Endodermal cell (in vitro differentiated cells): ENCODE results near the gene MGAT5. TPM values are rescaled to one million over a fixed set of nuclear protein-coding genes. Genes with fewer than 3 reads are reported as not detected.

Experiments
- DNase-seq: peaks from one replicate; pipeline ENCODE4 v3.0.0-alpha.2; 2017
- H3K27ac ChIP-seq: 2 replicates; pipeline ENCODE4 v1.5.1; 2013; ENCODE audit warnings: mild to moderate bottlenecking, low read depth, low read length, moderate library complexity
- H3K27me3 ChIP-seq: 2 replicates; pipeline ENCODE4 v1.6.1; 2013; ENCODE audit warnings: mild to moderate bottlenecking, low read length, moderate library complexity; ENCODE audit not compliant: insufficient read depth, control insufficient read depth, poor library complexity, severe bottlenecking
- H3K36me3 ChIP-seq: 2 replicates; pipeline ENCODE4 v1.7.0; 2013; ENCODE audit warnings: mild to moderate bottlenecking, low read length, moderate library complexity; ENCODE audit not compliant: control insufficient read depth, insufficient read depth
- H3K4me1 ChIP-seq: one replicate; pipeline ENCODE4 v1.7.0; 2013; ENCODE audit warnings: low read length; ENCODE audit not compliant: control insufficient read depth, insufficient read depth
- H3K4me3 ChIP-seq: 2 replicates; pipeline ENCODE4 v1.5.1; 2013; ENCODE audit warnings: mild to moderate bottlenecking, low read length, moderate library complexity
- H3K9ac ChIP-seq: 2 replicates; pipeline ENCODE4 v1.6.1; 2013; ENCODE audit warnings: mild to moderate bottlenecking, low read length, moderate library complexity; ENCODE audit not compliant: poor library complexity, severe bottlenecking; ENCODE audit errors: extremely low read depth
- H3K9me3 ChIP-seq: 2 replicates; pipeline ENCODE4 v1.6.1; 2013; ENCODE audit warnings: mild to moderate bottlenecking, low read length, moderate library complexity; ENCODE audit not compliant: control insufficient read depth
- H3K27ac Mint-ChIP-seq: 2 replicates; pipeline ENCODE4 v1.8.0; 2020; ENCODE audit warnings: mixed read lengths
- H3K27me3 Mint-ChIP-seq: 2 replicates; pipeline ENCODE4 v1.8.0; 2021; ENCODE audit warnings: mild to moderate bottlenecking, mixed read lengths; ENCODE audit not compliant: insufficient read depth
- H3K36me3 Mint-ChIP-seq: 2 replicates; pipeline ENCODE4 v1.8.0; 2020; ENCODE audit warnings: low read depth, mixed read lengths
- H3K4me1 Mint-ChIP-seq: 2 replicates; pipeline ENCODE4 v1.8.0; 2020; ENCODE audit warnings: mixed read lengths
- H3K4me3 Mint-ChIP-seq: 2 replicates; pipeline ENCODE4 v1.8.0; 2020; ENCODE audit warnings: mild to moderate bottlenecking, moderate library complexity, mixed read lengths
- H3K9me3 Mint-ChIP-seq: 2 replicates; pipeline ENCODE4 v1.8.0; 2020; ENCODE audit warnings: mild to moderate bottlenecking, mixed read lengths
- WGBS, 2 experiments: methylation state at CpG; one replicate each; pipeline versions ENCODE4 v1.1.5 to v1.1.7; 2013; ENCODE audit warnings: missing lambda C conversion rate in 2 of 2, mixed read lengths in 1 of 2; ENCODE audit not compliant: insufficient coverage in 1 of 2, insufficient read length in 1 of 2; 5-methylcytosine and 5-hydroxymethylcytosine counted together
- total RNA-seq, 2 donors: library from RNA; stranded (reverse); fragmentation: NEBNext Ultra II Directional in 1 of 2; extraction: Animal tissue kit (Norgen Biotek cat#: 25700) in 1 of 2; gene quantifications; 2 replicates in 1 of 2; 3 replicates in 1 of 2; pipeline ENCODE4 v1.2.1, GENCODE V29; 2021
- TF ChIP-seq, protein P1 (sequence below): fragments of 200-600 bp; sonication (generic); conservative IDR thresholded peaks from 2 replicates; pipeline ENCODE4 v1.5.0; 2021; ENCODE audit warnings: antibody characterized with exemption, mild to moderate bottlenecking

Gene MGAT5
- total RNA-seq, 2 donors from 2014 or later = 57.2 to 78.4 TPM

- Histone ChIP-seq H3K9ac (no peak overlapping the region), H3K27me3 (no peaks in the 10 kb centered on the region), H3K4me3 (no peak overlapping the region), H3K36me3 (peaks cover 3% of the 10 kb centered on the region), H3K4me1 (no peaks in the 10 kb centered on the region), H3K27ac (no peak overlapping the region), H3K9me3 (no peaks in the 10 kb centered on the region)
- 78% methylated on average over 3 of the region's 3 CpGs; no CpG with 5 or more reads in 1 of the 2 experiments for WGBS, 2 experiments
- Mint-ChIP-seq H3K27ac (no peak overlapping the region), H3K36me3 (peaks cover 8% of the 10 kb centered on the region), H3K9me3 (no peaks in the 10 kb centered on the region), H3K27me3 (no peaks in the 10 kb centered on the region), H3K4me3 (no peak overlapping the region), H3K4me1 (no peaks in the 10 kb centered on the region)
- TF ChIP-seq, protein P1, sequence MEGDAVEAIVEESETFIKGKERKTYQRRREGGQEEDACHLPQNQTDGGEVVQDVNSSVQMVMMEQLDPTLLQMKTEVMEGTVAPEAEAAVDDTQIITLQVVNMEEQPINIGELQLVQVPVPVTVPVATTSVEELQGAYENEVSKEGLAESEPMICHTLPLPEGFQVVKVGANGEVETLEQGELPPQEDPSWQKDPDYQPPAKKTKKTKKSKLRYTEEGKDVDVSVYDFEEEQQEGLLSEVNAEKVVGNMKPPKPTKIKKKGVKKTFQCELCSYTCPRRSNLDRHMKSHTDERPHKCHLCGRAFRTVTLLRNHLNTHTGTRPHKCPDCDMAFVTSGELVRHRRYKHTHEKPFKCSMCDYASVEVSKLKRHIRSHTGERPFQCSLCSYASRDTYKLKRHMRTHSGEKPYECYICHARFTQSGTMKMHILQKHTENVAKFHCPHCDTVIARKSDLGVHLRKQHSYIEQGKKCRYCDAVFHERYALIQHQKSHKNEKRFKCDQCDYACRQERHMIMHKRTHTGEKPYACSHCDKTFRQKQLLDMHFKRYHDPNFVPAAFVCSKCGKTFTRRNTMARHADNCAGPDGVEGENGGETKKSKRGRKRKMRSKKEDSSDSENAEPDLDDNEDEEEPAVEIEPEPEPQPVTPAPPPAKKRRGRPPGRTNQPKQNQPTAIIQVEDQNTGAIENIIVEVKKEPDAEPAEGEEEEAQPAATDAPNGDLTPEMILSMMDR = no peak
- no peak for DNase-seq
Observed at GRCh38 chr2:134341476-134341875, 87.6 kb downstream of the MGAT5 start.

- no peaks in the 10 kb centered on the region for H3K4me1 Mint-ChIP-seq
- Histone ChIP-seq H3K4me1 (no peaks in the 10 kb centered on the region), H3K27ac (no peak overlapping the region), H3K27me3 (no peaks in the 10 kb centered on the region), H3K9me3 (no peaks in the 10 kb centered on the region), H3K4me3 (no peak overlapping the region), H3K36me3 (peaks cover 9% of the 10 kb centered on the region), H3K9ac (no peak overlapping the region)
- WGBS, 2 experiments = 92 to 100% methylated on average over 2 to 9 of the region's 9 CpGs
- no peaks in the 10 kb centered on the region for H3K27me3 Mint-ChIP-seq
- DNase-seq = no peak
- H3K9me3 Mint-ChIP-seq = no peaks in the 10 kb centered on the region
- H3K27ac Mint-ChIP-seq = no peak overlapping the region
- TF ChIP-seq, protein P1 = no peak
- peaks cover 7% of the 10 kb centered on the region for H3K36me3 Mint-ChIP-seq
- no peak overlapping the region for H3K4me3 Mint-ChIP-seq
Observed at GRCh38 chr2:134344954-134345697, 91.3 kb downstream of the MGAT5 start.

- Mint-ChIP-seq H3K27ac (no peak overlapping the region), H3K9me3 (no peaks in the 10 kb centered on the region), H3K4me3 (no peak overlapping the region), H3K27me3 (no peaks in the 10 kb centered on the region), H3K36me3 (peaks cover 11% of the 10 kb centered on the region), H3K4me1 (no peaks in the 10 kb centered on the region)
- Histone ChIP-seq H3K4me3 (no peak overlapping the region), H3K9me3 (no peaks in the 10 kb centered on the region), H3K9ac (no peak overlapping the region), H3K36me3 (peaks cover 17% of the 10 kb centered on the region), H3K4me1 (no peaks in the 10 kb centered on the region), H3K27me3 (no peaks in the 10 kb centered on the region), H3K27ac (no peak overlapping the region)
- TF ChIP-seq, protein P1 = no peak
- 92 to 94% methylated on average over 2 to 4 of the region's 4 CpGs for WGBS, 2 experiments
- DNase-seq = no peak
Observed at GRCh38 chr2:134346141-134346540, 92.3 kb downstream of the MGAT5 start.
